Neural cell (in vitro differentiated cells): ENCODE results near the gene DNM3. TPM values are rescaled to one million over a fixed set of nuclear protein-coding genes. Genes with fewer than 3 reads are reported as not detected.

ENCODE experiments used
- H2AFZ ChIP-seq: fragments of 200-600, 300-800 bp; sonication (generic), shearing (Covaris generic); 2 replicates; pipeline ENCODE4 v1.6.0; 2014; ENCODE audit warnings: low read depth, mild to moderate bottlenecking, antibody characterized with exemption, low read length, moderate library complexity
- H3F3A ChIP-seq: fragments of 200-600 bp; shearing (Covaris generic); 2 replicates; pipeline ENCODE4 v1.6.1; 2016; ENCODE audit warnings: mild to moderate bottlenecking, moderate library complexity, mixed read lengths, antibody characterized with exemption, low read length; ENCODE audit not compliant: insufficient read depth, poor library complexity, severe bottlenecking
- H3K27ac ChIP-seq: fragments of 200-600, 300-800 bp; sonication (generic), shearing (Covaris generic); 2 replicates; pipeline ENCODE4 v1.5.1; 2014; ENCODE audit warnings: mild to moderate bottlenecking, low read length, moderate library complexity
- H3K27me3 ChIP-seq: fragments of 300-800, 200-600 bp; sonication (generic), shearing (Covaris generic); 2 replicates; pipeline ENCODE4 v1.6.0; 2014; ENCODE audit warnings: mild to moderate bottlenecking, low read depth, low read length, moderate library complexity; ENCODE audit not compliant: insufficient read depth
- H3K36me3 ChIP-seq: fragments of 300-800, 200-600 bp; sonication (generic), shearing (Covaris generic); 2 replicates; pipeline ENCODE4 v1.5.1; 2014; ENCODE audit warnings: mild to moderate bottlenecking, antibody characterized with exemption, low read length, moderate library complexity; ENCODE audit not compliant: insufficient read depth
- H3K4me2 ChIP-seq: fragments of 300-800, 200-600 bp; sonication (generic), shearing (Covaris generic); 2 replicates; pipeline ENCODE4 v1.6.0; 2014; ENCODE audit warnings: mild to moderate bottlenecking, low read length
- H3K4me3 ChIP-seq: fragments of 300-800, 200-600 bp; sonication (generic), shearing (Covaris generic); 2 replicates; pipeline ENCODE4 v1.5.1; 2014; ENCODE audit warnings: mild to moderate bottlenecking, low read length, moderate library complexity
- H3K79me2 ChIP-seq: fragments of 200-600 bp; shearing (Covaris generic); replicated peaks from 2 replicates; pipeline ENCODE4 v1.6.0; 2014; ENCODE audit warnings: mild to moderate bottlenecking, low read length, moderate library complexity; ENCODE audit not compliant: insufficient read depth
- H3K9ac ChIP-seq: fragments of 300-800, 200-600 bp; sonication (generic), shearing (Covaris generic); 2 replicates; pipeline ENCODE4 v1.6.1; 2016; ENCODE audit warnings: mild to moderate bottlenecking, low read length, mixed read lengths
- H3K9me2 ChIP-seq: fragments of 200-600 bp; shearing (Covaris generic); 2 replicates; pipeline ENCODE4 v1.6.1; 2016; ENCODE audit warnings: mild to moderate bottlenecking, low read length, mixed read lengths; ENCODE audit not compliant: insufficient read depth
- H3K9me3 ChIP-seq: fragments of 200-600, 300-800 bp; sonication (generic), shearing (Covaris generic); 2 replicates; pipeline ENCODE4 v1.6.1; 2016; ENCODE audit warnings: mild to moderate bottlenecking, mixed run types, low read length, moderate library complexity, mixed read lengths
- H4K20me1 ChIP-seq: fragments of 200-600 bp; shearing (Covaris generic); 2 replicates; pipeline ENCODE4 v1.6.1; 2016; ENCODE audit warnings: mild to moderate bottlenecking, mixed run types; ENCODE audit not compliant: insufficient read depth
- CTCF ChIP-seq: fragments of 450-650 bp; IDR thresholded peaks from 2 replicates; pipeline ENCODE4 v1.5.1; 2014; ENCODE audit warnings: antibody characterized with exemption, mild to moderate bottlenecking, moderate library complexity; ENCODE audit not compliant: poor library complexity, severe bottlenecking
- EP300 ChIP-seq: fragments of 450-650 bp; conservative IDR thresholded peaks from 2 replicates; pipeline ENCODE4 v1.6.1; 2014; ENCODE audit warnings: antibody characterized with exemption, mild to moderate bottlenecking, moderate library complexity; ENCODE audit not compliant: poor library complexity, severe bottlenecking
- EZH2 ChIP-seq: fragments of 200-600, 300-800 bp; shearing (Covaris generic), sonication (generic); IDR thresholded peaks from 2 replicates; pipeline ENCODE4 v1.6.1; 2014; ENCODE audit warnings: antibody characterized with exemption, low read length, borderline replicate concordance, mild to moderate bottlenecking; ENCODE audit not compliant: insufficient read depth, poor library complexity, severe bottlenecking
- MXI1 ChIP-seq: fragments of 450-650 bp; conservative IDR thresholded peaks from 2 replicates; pipeline ENCODE4 v1.6.1; 2014; ENCODE audit warnings: antibody characterized with exemption, mild to moderate bottlenecking; ENCODE audit not compliant: poor library complexity, severe bottlenecking
- POLR2AphosphoS5 ChIP-seq: IDR thresholded peaks from 2 replicates; pipeline ENCODE4 v1.6.1; 2012
- RAD21 ChIP-seq: fragments of 450-650 bp; conservative IDR thresholded peaks from 2 replicates; pipeline ENCODE4 v1.6.1; 2014; ENCODE audit warnings: antibody characterized with exemption, mild to moderate bottlenecking, moderate library complexity
- REST ChIP-seq: IDR thresholded peaks from 2 replicates; pipeline ENCODE4 v1.6.1; 2012; ENCODE audit warnings: borderline replicate concordance
- SMC3 ChIP-seq: fragments of 450-650 bp; conservative IDR thresholded peaks from 2 replicates; pipeline ENCODE4 v1.6.1; 2014; ENCODE audit warnings: antibody characterized with exemption, mild to moderate bottlenecking, moderate library complexity; ENCODE audit not compliant: poor library complexity
- TAF1 ChIP-seq: IDR thresholded peaks from 2 replicates; pipeline ENCODE4 v1.6.1; 2012; ENCODE audit warnings: low read depth
- polyA plus RNA-seq: library from polyadenylated mRNA; depleted of rRNA; stranded (reverse); fragments of >200 nt; gene quantifications from 2 replicates; pipeline ENCODE4 v1.2.3, GENCODE V29; 2014

The DNM3 gene
- polyA plus RNA-seq, 1 donor from 2014 or later = 37.1 TPM

DNA sequence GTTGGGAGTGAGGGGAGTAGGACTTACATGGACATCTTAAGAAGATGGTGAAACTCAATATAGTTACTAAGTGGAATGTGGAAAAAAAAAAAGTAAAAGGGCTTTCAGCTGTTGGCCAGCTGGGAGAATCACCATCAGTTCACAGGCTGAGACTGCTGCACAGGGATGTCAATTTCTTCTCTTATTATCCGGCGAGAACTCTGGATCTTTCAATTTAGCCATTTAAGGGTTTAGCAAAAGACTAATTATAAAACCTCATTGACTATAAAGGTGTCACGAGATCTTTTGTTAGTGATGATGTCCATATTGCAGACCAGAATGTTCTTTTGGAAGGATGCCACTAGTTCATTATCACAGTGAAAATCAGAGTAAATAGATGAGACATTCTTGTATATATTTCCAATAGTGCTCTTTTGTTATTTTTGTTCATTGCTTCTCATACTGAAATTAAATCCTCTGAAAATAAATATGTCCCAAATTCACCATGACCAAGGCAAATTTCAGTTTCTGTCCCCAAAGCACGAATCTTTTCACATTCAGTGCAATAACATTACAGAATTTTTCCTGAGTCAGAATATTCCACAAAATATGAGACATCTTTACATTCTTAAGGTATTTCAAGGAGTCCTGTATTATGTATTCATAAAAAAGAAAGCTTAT lies 266.1 kb downstream of the DNM3 start:
- H3K9ac ChIP-seq = no peak overlapping the region
- H3F3A ChIP-seq = no peaks in the 10 kb centered on the region
- H3K27ac ChIP-seq = no peak overlapping the region
- H2AFZ ChIP-seq = no peak overlapping the region
- H3K9me3 ChIP-seq = no peaks in the 10 kb centered on the region
- no peaks in the 10 kb centered on the region for H3K36me3 ChIP-seq
- H3K4me3 ChIP-seq = no peak overlapping the region
- H3K79me2 ChIP-seq = no peaks in the 10 kb centered on the region
- H3K27me3 ChIP-seq = no peaks in the 10 kb centered on the region
- H3K4me2 ChIP-seq = no peak overlapping the region
- H3K9me2 ChIP-seq = no peaks in the 10 kb centered on the region
- TF ChIP-seq POLR2AphosphoS5 (no peak), TAF1 (no peak)
- no peaks in the 10 kb centered on the region for H4K20me1 ChIP-seq

DNA sequence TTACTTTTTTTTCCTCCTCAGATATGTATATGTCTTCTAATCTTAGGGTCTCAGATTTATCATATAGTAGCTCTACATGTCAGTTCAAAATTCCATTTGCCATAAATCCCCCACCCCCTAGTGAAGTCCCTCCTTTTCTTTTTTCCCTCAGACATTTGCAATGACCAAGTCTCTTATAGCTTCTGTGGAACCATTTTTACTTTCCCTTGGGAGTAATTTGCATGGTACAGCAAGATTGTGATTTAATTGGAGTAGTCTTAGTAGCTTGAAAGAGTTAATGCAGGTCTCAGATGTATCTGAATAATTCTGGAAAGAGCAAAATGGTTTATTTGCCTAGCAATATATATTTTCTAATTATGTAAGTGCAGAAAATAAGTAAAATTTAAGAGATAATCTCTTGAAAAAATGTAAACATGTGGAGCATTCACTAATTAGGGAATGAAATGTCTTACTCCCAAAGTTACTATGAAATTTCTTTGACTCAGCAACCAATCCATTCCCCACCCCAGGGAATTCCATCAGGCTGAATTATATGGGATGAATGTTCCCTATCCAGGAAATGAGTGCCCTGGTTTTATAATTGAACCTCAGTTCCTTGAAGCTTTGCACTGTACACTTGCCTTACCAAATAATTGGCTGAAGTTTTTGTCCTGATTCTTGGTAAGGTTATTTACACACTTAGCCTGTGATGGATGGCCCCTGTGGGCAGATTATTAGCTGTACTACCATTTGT lies 267.0 kb downstream of the DNM3 start:
- no peaks in the 10 kb centered on the region for H3K79me2 ChIP-seq
- H3K27me3 ChIP-seq = no peaks in the 10 kb centered on the region
- TF ChIP-seq CTCF = no peak
- TF ChIP-seq SMC3 = no peak
- no peak for TF ChIP-seq RAD21
- TF ChIP-seq POLR2AphosphoS5 = no peak
- no peak for TF ChIP-seq EZH2
- no peak for TF ChIP-seq EP300
- no peak for TF ChIP-seq MXI1
- no peak for TF ChIP-seq REST
- no peak for TF ChIP-seq TAF1
- H3K9me2 ChIP-seq = no peaks in the 10 kb centered on the region
- H3K9ac ChIP-seq = no peak overlapping the region
- no peaks in the 10 kb centered on the region for H3F3A ChIP-seq
- no peak overlapping the region for H2AFZ ChIP-seq
- H3K27ac ChIP-seq = no peak overlapping the region
- no peak overlapping the region for H3K4me3 ChIP-seq
- no peaks in the 10 kb centered on the region for H3K9me3 ChIP-seq
- no peak overlapping the region for H3K4me2 ChIP-seq
- H4K20me1 ChIP-seq = no peaks in the 10 kb centered on the region
- H3K36me3 ChIP-seq = no peaks in the 10 kb centered on the region
